Liver (tissue), 9 donors: ENCODE measurements around the gene LRRC36. TPM values are rescaled to one million over a fixed set of nuclear protein-coding genes. Genes with fewer than 3 reads are reported as not detected.

Experiments
- DNase-seq: peaks from one replicate; pipeline ENCODE4 v3.0.0-alpha.2; 2017; ENCODE audit warnings: low spot score
- H3K27ac ChIP-seq, 2 donors: one replicate each; pipeline ENCODE4 v1.7.0; 2013; ENCODE audit warnings: inconsistent platforms in 2 of 2, low read length in 2 of 2, control low read depth in 1 of 2, low read depth in 1 of 2, mild to moderate bottlenecking in 1 of 2
- H3K27me3 ChIP-seq, 4 donors: one replicate each; pipeline versions ENCODE4 v1.6.1 to v1.7.0; 2013; ENCODE audit warnings: low read length in 3 of 4, inconsistent platforms in 1 of 4, mild to moderate bottlenecking in 1 of 4, moderate library complexity in 1 of 4; ENCODE audit not compliant: control insufficient read depth in 4 of 4, insufficient read depth in 4 of 4
- H3K36me3 ChIP-seq, 4 donors: one replicate each; pipeline versions ENCODE4 v1.6.1 to v1.7.0; 2013; ENCODE audit warnings: low read length in 3 of 4, mild to moderate bottlenecking in 3 of 4, low read depth in 1 of 4, moderate library complexity in 1 of 4; ENCODE audit not compliant: control insufficient read depth in 4 of 4, insufficient read depth in 3 of 4
- H3K4me1 ChIP-seq, 4 donors: one replicate each; pipeline versions ENCODE4 v1.6.1 to v1.7.0; 2013; ENCODE audit warnings: low read length in 3 of 4, mild to moderate bottlenecking in 3 of 4, moderate library complexity in 1 of 4; ENCODE audit not compliant: control insufficient read depth in 4 of 4, insufficient read depth in 4 of 4
- H3K4me3 ChIP-seq, 3 donors: one replicate each; pipeline versions ENCODE4 v1.6.1 to v1.7.0; 2013; ENCODE audit warnings: low read length in 3 of 3, control low read depth in 1 of 3, low read depth in 1 of 3, mild to moderate bottlenecking in 1 of 3
- H3K9ac ChIP-seq, 2 donors: one replicate each; pipeline ENCODE4 v1.7.0; 2013; ENCODE audit warnings: low read length in 2 of 2, mild to moderate bottlenecking in 2 of 2, moderate library complexity in 2 of 2, control low read depth in 1 of 2, low read depth in 1 of 2
- H3K9me3 ChIP-seq, 4 donors: one replicate each; pipeline versions ENCODE4 v1.6.1 to v1.7.0; 2013; ENCODE audit warnings: low read length in 3 of 4; ENCODE audit not compliant: control insufficient read depth in 4 of 4
- CTCF ChIP-seq: fragments of 150-350 bp; IDR thresholded peaks from 2 replicates; pipeline ENCODE4 v1.5.1; 2017; ENCODE audit warnings: improper control_type of control experiment, low read depth, low read length; ENCODE audit not compliant: missing input control
- EGR1 ChIP-seq, 2 donors: IDR thresholded peaks; 2 replicates each; pipeline ENCODE4 v1.6.1; 2016 to 2018; ENCODE audit warnings: antibody characterized with exemption in 2 of 2, low read depth in 2 of 2
- FOXA1 ChIP-seq: IDR thresholded peaks from 2 replicates; pipeline ENCODE4 v1.6.1; 2016; ENCODE audit warnings: antibody characterized with exemption
- FOXA2 ChIP-seq: IDR thresholded peaks from 2 replicates; pipeline ENCODE4 v1.6.1; 2016; ENCODE audit warnings: antibody characterized with exemption
- GABPA ChIP-seq, 2 donors: IDR thresholded peaks in 1 of 2; conservative IDR thresholded peaks in 1 of 2; 2 replicates each; pipeline ENCODE4 v1.6.1; 2016; ENCODE audit warnings: antibody characterized with exemption in 2 of 2, mild to moderate bottlenecking in 1 of 2, moderate library complexity in 1 of 2
- HNF4A ChIP-seq, 2 donors: conservative IDR thresholded peaks; 2 replicates each; pipeline ENCODE4 v1.6.1; 2016; ENCODE audit warnings: antibody characterized with exemption in 2 of 2, mild to moderate bottlenecking in 2 of 2
- HNF4G ChIP-seq: IDR thresholded peaks from 2 replicates; pipeline ENCODE4 v1.6.1; 2016; ENCODE audit warnings: antibody characterized with exemption
- JUND ChIP-seq, 2 donors: IDR thresholded peaks; 2 replicates each; pipeline ENCODE4 v1.6.1; 2016; ENCODE audit warnings: antibody characterized with exemption in 2 of 2
- MAX ChIP-seq: IDR thresholded peaks from 2 replicates; pipeline ENCODE4 v1.6.1; 2016; ENCODE audit warnings: antibody characterized with exemption
- NR2F2 ChIP-seq: IDR thresholded peaks from 2 replicates; pipeline ENCODE4 v1.6.1; 2016; ENCODE audit warnings: antibody characterized with exemption
- RAD21 ChIP-seq, 2 donors: IDR thresholded peaks; 2 replicates each; pipeline ENCODE4 v1.6.1; 2016; ENCODE audit warnings: antibody characterized with exemption in 2 of 2, mild to moderate bottlenecking in 2 of 2
- RXRA ChIP-seq, 2 donors: IDR thresholded peaks; 2 replicates each; pipeline ENCODE4 v1.6.1; 2017 to 2018; ENCODE audit warnings: antibody characterized with exemption in 2 of 2, mild to moderate bottlenecking in 1 of 2
- SP1 ChIP-seq: IDR thresholded peaks from 2 replicates; pipeline ENCODE4 v1.6.1; 2018; ENCODE audit warnings: antibody characterized with exemption, mild to moderate bottlenecking
- TAF1 ChIP-seq: conservative IDR thresholded peaks from 2 replicates; pipeline ENCODE4 v1.6.1; 2016; ENCODE audit warnings: antibody characterized with exemption, mild to moderate bottlenecking
- YY1 ChIP-seq: IDR thresholded peaks from 2 replicates; pipeline ENCODE4 v1.6.1; 2016; ENCODE audit warnings: antibody characterized with exemption, mild to moderate bottlenecking
- ZBTB33 ChIP-seq: IDR thresholded peaks from 2 replicates; pipeline ENCODE4 v1.6.1; 2016; ENCODE audit warnings: antibody characterized with exemption
- WGBS: extraction: QIAGEN DNeasy Blood & Tissue Kit; methylation state at CpG from one replicate; pipeline ENCODE4 v1.1.7; 2013; 5-methylcytosine and 5-hydroxymethylcytosine counted together
- polyA plus RNA-seq, 2 donors: library from polyadenylated mRNA; stranded (reverse) in 1 of 2; unstranded in 1 of 2; fragments of 200-250 nt in 1 of 2; fragments of >200 nt in 1 of 2; fragmentation: Nextera tagmentation in 1 of 2; extraction: Ambion mirVana in 1 of 2; gene quantifications; one replicate each; pipeline versions ENCODE4 v1.2.1 to v1.2.3, GENCODE V29; 2013 to 2015
- total RNA-seq, 2 donors: library from RNA; depleted of rRNA; stranded (reverse); fragments of >200 nt; gene quantifications; one replicate each; pipeline ENCODE4 v1.2.3, GENCODE V29; 2014
- TF ChIP-seq, protein P1 (sequence below): IDR thresholded peaks from 2 replicates; pipeline ENCODE4 v1.6.1; 2016; ENCODE audit warnings: antibody characterized with exemption
- TF ChIP-seq, protein P2 (sequence below): IDR thresholded peaks from 2 replicates; pipeline ENCODE4 v1.6.1; 2016; ENCODE audit warnings: antibody characterized with exemption, mild to moderate bottlenecking
- donor health status: healthy.
- donor health status: healthy.
- donor health status: healthy.
- donor health status: healthy.
- donor health status: healthy.

The LRRC36 gene
- total and polyA plus RNA-seq, 4 donors: 0.08 TPM; not detected in 3

DNA sequence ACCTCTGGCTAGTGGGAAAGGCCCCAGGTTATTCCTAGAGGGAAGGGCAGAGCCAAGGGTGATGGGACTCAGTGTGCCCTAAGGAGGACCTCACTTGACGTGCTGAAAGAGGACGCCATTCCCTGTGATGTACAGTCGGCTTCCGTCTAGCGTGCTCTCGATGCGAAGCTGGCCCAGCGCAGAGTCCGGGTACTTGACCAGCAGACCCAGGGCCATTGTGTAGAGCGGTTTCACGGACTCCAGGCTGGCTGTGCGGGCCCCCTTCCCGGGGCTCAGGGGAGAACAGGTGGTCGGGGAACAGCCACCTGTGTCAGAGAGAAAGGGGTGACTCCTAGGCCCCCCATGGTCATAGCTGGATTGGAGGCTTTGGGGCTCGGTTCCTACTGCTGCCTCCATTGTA, 27.3 kb upstream of the LRRC36 start (continued):
- TF ChIP-seq, protein P1, sequence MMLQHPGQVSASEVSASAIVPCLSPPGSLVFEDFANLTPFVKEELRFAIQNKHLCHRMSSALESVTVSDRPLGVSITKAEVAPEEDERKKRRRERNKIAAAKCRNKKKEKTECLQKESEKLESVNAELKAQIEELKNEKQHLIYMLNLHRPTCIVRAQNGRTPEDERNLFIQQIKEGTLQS: no peak
- TF ChIP-seq RAD21 (IDR thresholded peaks at IDR 0.05) (no peak), GABPA (IDR thresholded peaks at IDR 0.05 in 1 of 2, conservative IDR thresholded peaks at IDR 0.05 in 1 of 2) (no peak), JUND (IDR thresholded peaks at IDR 0.05) (no peak), ZBTB33 (no peak), TAF1 (no peak)

DNA sequence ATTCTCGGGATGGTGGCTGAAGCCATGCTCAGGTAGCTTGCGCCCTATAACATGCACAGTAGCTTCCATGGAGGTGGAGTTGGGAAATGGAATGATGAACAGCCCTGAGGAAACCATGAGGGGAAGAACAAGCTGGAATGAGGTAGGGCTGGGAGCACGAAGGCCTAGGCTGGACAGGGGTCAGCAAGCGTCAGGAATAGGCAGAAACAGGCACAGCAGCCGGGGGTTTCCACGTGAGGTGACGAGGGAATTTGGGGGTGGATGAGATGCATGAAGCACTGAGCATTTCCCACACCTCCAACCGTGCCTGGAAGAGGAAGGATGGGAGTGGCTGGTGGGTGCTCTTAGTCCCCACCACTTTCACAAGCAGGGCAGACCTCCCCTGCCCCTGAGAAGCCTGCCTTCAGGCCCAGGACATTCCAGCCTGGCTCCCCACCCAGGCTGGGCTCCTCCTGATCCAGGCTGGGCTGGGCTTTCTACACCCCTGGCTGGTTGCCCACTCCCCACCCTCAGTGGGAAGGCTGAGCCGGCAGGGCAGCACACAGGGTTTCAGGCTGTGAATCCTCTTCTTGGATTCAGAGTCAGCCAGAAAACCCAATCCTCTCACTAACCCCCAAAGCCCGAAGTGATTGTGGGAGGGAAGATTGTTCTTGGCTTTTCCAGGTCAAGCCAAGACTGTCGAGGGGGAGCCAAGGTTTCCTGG, 25.4 kb upstream of the LRRC36 start:
- Histone ChIP-seq H3K4me3 (no peak overlapping the region), H3K9ac (no peak overlapping the region), H3K9me3 (no peaks in the 10 kb centered on the region), H3K4me1 (no peaks in the 10 kb centered on the region), H3K36me3 (no peaks in the 10 kb centered on the region), H3K27me3 (no peaks in the 10 kb centered on the region), H3K27ac (no peak overlapping the region)
- no peak for DNase-seq
- TF ChIP-seq NR2F2 (no peak), FOXA2 (no peak), ZBTB33 (no peak), MAX (no peak), TAF1 (no peak), GABPA (IDR thresholded peaks at IDR 0.05 in 1 of 2, conservative IDR thresholded peaks at IDR 0.05 in 1 of 2) (no peak), HNF4A (conservative IDR thresholded peaks at IDR 0.05) (no peak), CTCF (no peak), RXRA (IDR thresholded peaks at IDR 0.05) (no peak), YY1 (no peak), EGR1 (IDR thresholded peaks at IDR 0.05; ENCODE audit: low read depth in 2 of 2) (no peak), FOXA1 (no peak), RAD21 (IDR thresholded peaks at IDR 0.05) (no peak), HNF4G (no peak), SP1 (no peak), JUND (IDR thresholded peaks at IDR 0.05) (no peak)
- TF ChIP-seq, protein P1: no peak
- TF ChIP-seq, protein P2, sequence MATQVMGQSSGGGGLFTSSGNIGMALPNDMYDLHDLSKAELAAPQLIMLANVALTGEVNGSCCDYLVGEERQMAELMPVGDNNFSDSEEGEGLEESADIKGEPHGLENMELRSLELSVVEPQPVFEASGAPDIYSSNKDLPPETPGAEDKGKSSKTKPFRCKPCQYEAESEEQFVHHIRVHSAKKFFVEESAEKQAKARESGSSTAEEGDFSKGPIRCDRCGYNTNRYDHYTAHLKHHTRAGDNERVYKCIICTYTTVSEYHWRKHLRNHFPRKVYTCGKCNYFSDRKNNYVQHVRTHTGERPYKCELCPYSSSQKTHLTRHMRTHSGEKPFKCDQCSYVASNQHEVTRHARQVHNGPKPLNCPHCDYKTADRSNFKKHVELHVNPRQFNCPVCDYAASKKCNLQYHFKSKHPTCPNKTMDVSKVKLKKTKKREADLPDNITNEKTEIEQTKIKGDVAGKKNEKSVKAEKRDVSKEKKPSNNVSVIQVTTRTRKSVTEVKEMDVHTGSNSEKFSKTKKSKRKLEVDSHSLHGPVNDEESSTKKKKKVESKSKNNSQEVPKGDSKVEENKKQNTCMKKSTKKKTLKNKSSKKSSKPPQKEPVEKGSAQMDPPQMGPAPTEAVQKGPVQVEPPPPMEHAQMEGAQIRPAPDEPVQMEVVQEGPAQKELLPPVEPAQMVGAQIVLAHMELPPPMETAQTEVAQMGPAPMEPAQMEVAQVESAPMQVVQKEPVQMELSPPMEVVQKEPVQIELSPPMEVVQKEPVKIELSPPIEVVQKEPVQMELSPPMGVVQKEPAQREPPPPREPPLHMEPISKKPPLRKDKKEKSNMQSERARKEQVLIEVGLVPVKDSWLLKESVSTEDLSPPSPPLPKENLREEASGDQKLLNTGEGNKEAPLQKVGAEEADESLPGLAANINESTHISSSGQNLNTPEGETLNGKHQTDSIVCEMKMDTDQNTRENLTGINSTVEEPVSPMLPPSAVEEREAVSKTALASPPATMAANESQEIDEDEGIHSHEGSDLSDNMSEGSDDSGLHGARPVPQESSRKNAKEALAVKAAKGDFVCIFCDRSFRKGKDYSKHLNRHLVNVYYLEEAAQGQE: no peak
- 85% methylated on average over 11 of the region's 11 CpGs for WGBS
